Measurements from ENCODE around the gene TSPAN14. TPM values are rescaled to one million over a fixed set of nuclear protein-coding genes. Genes with fewer than 3 reads are reported as not detected.

The TSPAN14 gene
- total RNA-seq, 2 donors from 2014 or later = 121 to 123 TPM

GRCh38 chr10:80437227-80437626, 16.9 kb upstream of the TSPAN14 start:
- H3K27me3 Mint-ChIP-seq (ENCODE audit: insufficient read depth) = no peaks in the 10 kb centered on the region
- peak; percentile 62 for DNase-seq
- WGBS, 2 experiments (ENCODE audit: insufficient coverage in 1 of 2, insufficient read length in 1 of 2) = 79% methylated on average over 2 of the region's 2 CpGs; no CpG with 5 or more reads in 1 of the 2 experiments

GRCh38 chr10:80441831-80442230, 12.3 kb upstream of the TSPAN14 start:
- no peak overlapping the region for H3K27ac ChIP-seq (ENCODE audit: low read depth, low read length)
- Mint-ChIP-seq H3K4me1 (peaks cover 28% of the 10 kb centered on the region), H3K4me3 (no peak overlapping the region), H3K27ac (no peak overlapping the region), H3K9me3 (no peaks in the 10 kb centered on the region), H3K36me3 (ENCODE audit: low read depth) (no peaks in the 10 kb centered on the region), H3K27me3 (ENCODE audit: insufficient read depth) (peaks cover 4% of the 10 kb centered on the region)
- H3K36me3 ChIP-seq (ENCODE audit: control insufficient read depth, insufficient read depth, low read length) = no peaks in the 10 kb centered on the region
- peaks cover 6% of the 10 kb centered on the region for H3K4me1 ChIP-seq (ENCODE audit: control insufficient read depth, insufficient read depth, low read length)
- TF ChIP-seq CTCF (conservative IDR thresholded peaks at IDR 0.05) = no peak
- H3K4me3 ChIP-seq (ENCODE audit: low read length) = no peak overlapping the region
- H3K27me3 ChIP-seq (ENCODE audit: control insufficient read depth, insufficient read depth, low read length, poor library complexity, severe bottlenecking) = no peaks in the 10 kb centered on the region
- H3K9me3 ChIP-seq (ENCODE audit: control insufficient read depth, low read length) = no peaks in the 10 kb centered on the region
- no peak overlapping the region for H3K9ac ChIP-seq (ENCODE audit: extremely low read depth, low read length, poor library complexity, severe bottlenecking)
- DNase-seq = no peak
- WGBS, 2 experiments (ENCODE audit: insufficient coverage in 1 of 2, insufficient read length in 1 of 2) = 94 to 96% methylated on average over 3 to 8 of the region's 8 CpGs

More at GRCh38 chr10:80437227-80437626, 16.9 kb upstream of the TSPAN14 start:
- Mint-ChIP-seq H3K9me3 (no peaks in the 10 kb centered on the region), H3K36me3 (ENCODE audit: low read depth) (peaks cover 21% of the 10 kb centered on the region), H3K27ac (no peak overlapping the region), H3K4me1 (peaks cover 28% of the 10 kb centered on the region), H3K4me3 (no peak overlapping the region)
- no peaks in the 10 kb centered on the region for H3K9me3 ChIP-seq (ENCODE audit: control insufficient read depth, low read length)
- no peak overlapping the region for H3K27ac ChIP-seq (ENCODE audit: low read depth, low read length)
- no peak overlapping the region for H3K9ac ChIP-seq (ENCODE audit: extremely low read depth, low read length, poor library complexity, severe bottlenecking)
- H3K4me1 ChIP-seq (ENCODE audit: control insufficient read depth, insufficient read depth, low read length) = peaks cover 9% of the 10 kb centered on the region
- H3K27me3 ChIP-seq (ENCODE audit: control insufficient read depth, insufficient read depth, low read length, poor library complexity, severe bottlenecking) = no peaks in the 10 kb centered on the region
- H3K36me3 ChIP-seq (ENCODE audit: control insufficient read depth, insufficient read depth, low read length) = peaks cover 12% of the 10 kb centered on the region
- no peak for TF ChIP-seq CTCF (conservative IDR thresholded peaks at IDR 0.05)
- no peak overlapping the region for H3K4me3 ChIP-seq (ENCODE audit: low read length)

GRCh38 chr10:80442879-80443278, 11.2 kb upstream of the TSPAN14 start:
- no peaks in the 10 kb centered on the region for H3K36me3 ChIP-seq (ENCODE audit: control insufficient read depth, insufficient read depth, low read length)
- no peaks in the 10 kb centered on the region for H3K9me3 ChIP-seq (ENCODE audit: control insufficient read depth, low read length)
- 98 to 100% methylated on average over 2 to 3 of the region's 3 CpGs for WGBS, 2 experiments (ENCODE audit: insufficient coverage in 1 of 2, insufficient read length in 1 of 2)
- no peak overlapping the region for H3K9ac ChIP-seq (ENCODE audit: extremely low read depth, low read length, poor library complexity, severe bottlenecking)
- no peak overlapping the region for H3K27ac ChIP-seq (ENCODE audit: low read depth, low read length)
- H3K4me1 ChIP-seq (ENCODE audit: control insufficient read depth, insufficient read depth, low read length) = no peaks in the 10 kb centered on the region
- Mint-ChIP-seq H3K4me1 (peaks cover 18% of the 10 kb centered on the region), H3K27ac (no peak overlapping the region), H3K9me3 (no peaks in the 10 kb centered on the region), H3K27me3 (ENCODE audit: insufficient read depth) (peaks cover 11% of the 10 kb centered on the region), H3K4me3 (no peak overlapping the region), H3K36me3 (ENCODE audit: low read depth) (no peaks in the 10 kb centered on the region)
- H3K27me3 ChIP-seq (ENCODE audit: control insufficient read depth, insufficient read depth, low read length, poor library complexity, severe bottlenecking) = no peaks in the 10 kb centered on the region
- DNase-seq = no peak
- H3K4me3 ChIP-seq (ENCODE audit: low read length) = no peak overlapping the region
- TF ChIP-seq CTCF (conservative IDR thresholded peaks at IDR 0.05) = no peak
